SIG-M5 treated with dmso at 0.1 percent for 504 hours (cell line): ENCODE measurements around the gene FAM184B.

ENCODE experiments used
- DNase-seq: peaks from one replicate; lab custom pipeline; 2025; ENCODE audit not compliant: unreplicated experiment; lab: John Stamatoyannopoulos, UW

The FAM184B gene

DNA sequence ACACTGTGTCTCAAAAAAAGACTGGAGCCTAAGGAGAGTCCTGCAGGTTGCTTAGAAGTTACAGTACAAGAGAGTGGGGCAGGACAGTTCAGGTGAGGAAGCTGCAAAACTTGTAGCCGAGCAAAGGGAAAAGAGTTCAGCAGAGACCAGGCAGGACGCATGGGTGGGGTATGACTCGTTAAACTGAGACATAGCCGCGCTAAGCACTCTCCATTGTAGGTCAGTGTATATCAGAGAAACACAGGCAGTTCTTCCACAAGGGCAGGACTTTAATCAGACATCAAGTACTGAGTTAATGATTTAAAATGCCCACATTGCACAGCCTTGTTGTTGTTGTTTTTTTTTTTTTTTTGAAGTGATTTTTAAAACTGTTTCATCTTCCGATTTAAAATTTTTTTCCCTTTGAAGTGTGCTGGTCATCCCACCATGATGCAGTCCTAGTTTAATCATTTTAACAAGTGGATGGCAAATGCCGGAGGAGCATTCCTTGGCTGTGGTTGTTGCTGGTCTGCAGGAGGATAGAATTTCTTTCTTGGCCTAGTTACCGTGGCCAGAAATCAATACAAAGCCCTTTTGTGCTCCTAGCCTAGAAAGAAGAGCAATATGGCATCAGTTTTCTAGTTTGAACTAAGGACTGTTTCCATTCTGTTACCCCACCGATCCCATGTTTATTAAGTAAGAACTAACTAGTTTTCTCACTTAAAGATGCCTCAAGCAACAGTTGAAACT, 194.2 kb downstream of the FAM184B start:
- no peak for DNase-seq

GRCh38 chr4:17584521-17585213, 196.8 kb downstream of the FAM184B start:
- DNase-seq: no peak

- DNase-seq: no peak
These were observed 197.5 kb downstream of the FAM184B start for GRCh38 chr4:17583941-17584340.

DNA sequence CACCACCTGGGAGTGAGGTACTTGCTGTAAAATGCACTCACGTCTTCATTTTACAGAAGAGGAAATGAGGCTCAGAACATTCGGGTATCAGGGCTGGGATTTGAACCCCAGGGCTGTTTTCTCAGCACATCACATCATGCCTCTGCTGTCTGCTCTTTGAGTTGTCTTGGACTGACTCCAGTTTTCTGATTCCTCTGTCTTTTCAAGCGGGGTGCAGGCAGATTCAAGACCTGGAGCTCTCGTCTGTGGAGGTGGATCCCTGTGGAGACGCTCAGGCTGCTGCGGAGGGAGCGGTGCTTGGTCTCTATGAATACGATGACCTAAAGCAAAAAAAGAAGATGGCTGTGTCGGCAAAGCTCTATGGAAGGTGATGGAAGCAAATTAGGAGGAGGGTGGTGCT, 198.1 kb downstream of the FAM184B start:
- DNase-seq: no peak

GRCh38 chr4:17580969-17581368, 200.5 kb downstream of the FAM184B start:
- no peak for DNase-seq
